GM06990 (cell line): Measurements from ENCODE around the gene PHGDH.

Experiments used
- DNase-seq: peaks from one replicate; pipeline ENCODE4 v3.0.0-alpha.2; 2011; ENCODE audit not compliant: insufficient read length; ENCODE audit errors: extremely low read depth
- H3K27me3 ChIP-seq: replicated peaks from 2 replicates; pipeline ENCODE4 v1.6.0; 2011; ENCODE audit warnings: low read length; ENCODE audit not compliant: control insufficient read depth, insufficient read depth
- H3K36me3 ChIP-seq: 2 replicates; pipeline ENCODE4 v1.5.1; 2011; ENCODE audit warnings: low read length; ENCODE audit not compliant: control insufficient read depth, insufficient read depth
- H3K4me3 ChIP-seq: replicated peaks from 2 replicates; pipeline ENCODE4 v1.5.1; 2011; ENCODE audit warnings: low read depth, mild to moderate bottlenecking, control low read depth, low read length
- CTCF ChIP-seq: IDR thresholded peaks from 2 replicates; pipeline ENCODE4 v1.5.1; 2011; ENCODE audit warnings: low read length, control low read depth, mild to moderate bottlenecking, inconsistent platforms; ENCODE audit not compliant: insufficient read depth, poor library complexity, severe bottlenecking

The PHGDH gene

GRCh38 chr1:119733754-119734153 is 22.0 kb downstream of the PHGDH start:
- Histone ChIP-seq H3K4me3 (no peak overlapping the region), H3K27me3 (no peaks in the 10 kb centered on the region; the same call in 1 of the 2 replicates), H3K36me3 (no peaks in the 10 kb centered on the region)
- no peak for DNase-seq
- TF ChIP-seq CTCF, result no peak

GRCh38 chr1:119735217-119735616 is 23.5 kb downstream of the PHGDH start:
- no peak overlapping the region for H3K4me3 ChIP-seq
- H3K36me3 ChIP-seq, result no peaks in the 10 kb centered on the region
- TF ChIP-seq CTCF, result no peak
- no peaks in the 10 kb centered on the region; the same call in 1 of the 2 replicates for H3K27me3 ChIP-seq
- DNase-seq, result no peak

GRCh38 chr1:119736649-119737039 is 24.9 kb downstream of the PHGDH start:
- no peaks in the 10 kb centered on the region; the same call in 1 of the 2 replicates for H3K27me3 ChIP-seq
- DNase-seq, result no peak
- TF ChIP-seq CTCF, result no peak
- H3K4me3 ChIP-seq, result no peak overlapping the region
- no peaks in the 10 kb centered on the region for H3K36me3 ChIP-seq

- Histone ChIP-seq H3K4me3 (no peak overlapping the region), H3K27me3 (no peaks in the 10 kb centered on the region; the same call in 1 of the 2 replicates), H3K36me3 (no peaks in the 10 kb centered on the region)
- TF ChIP-seq CTCF, result no peak
- no peak for DNase-seq
Measured at GRCh38 chr1:119737040-119737682, 25.4 kb downstream of the PHGDH start.

- no peak overlapping the region for H3K4me3 ChIP-seq
- H3K27me3 ChIP-seq, result no peaks in the 10 kb centered on the region; the same call in 1 of the 2 replicates
- DNase-seq, result no peak
- TF ChIP-seq CTCF, result no peak
- H3K36me3 ChIP-seq, result no peaks in the 10 kb centered on the region
Measured at GRCh38 chr1:119738100-119738720, 26.5 kb downstream of the PHGDH start.
